Measurements from ENCODE around the gene ME1. TPM values are rescaled to one million over a fixed set of nuclear protein-coding genes. Genes with fewer than 3 reads are reported as not detected.
"Not testable (repeated sequence)": the region's sequence is repeated elsewhere in the genome, so short reads cannot be mapped to it uniquely, and the experiment has no call there.

ME1 gene
- total and polyA plus RNA-seq, 8 donors, result 5.2 to 31.7 (median 12.7) TPM

GRCh38 chr6:83260577-83260976 is 170.3 kb downstream of the ME1 start:
- intact Hi-C loops (cut with DNase I; ENCODE audit: low total_unique reads), result no loop called here
- Histone ChIP-seq H3K36me3 (no peaks in the 10 kb centered on the region), H3K27me3 (no peaks in the 10 kb centered on the region), H3K4me3 (no peak overlapping the region), H3K9me3 (no peaks in the 10 kb centered on the region), H3K27ac (no peak overlapping the region), H3K4me1 (no peaks in the 10 kb centered on the region)
- TF ChIP-seq POLR2A (IDR thresholded peaks at IDR 0.05) (no peak), POLR2AphosphoS5 (IDR thresholded peaks at IDR 0.05) (no peak), CTCF (IDR thresholded peaks at IDR 0.05) (no peak), EP300 (IDR thresholded peaks at IDR 0.05) (no peak)
- DNase-seq, result no peak

- TF ChIP-seq POLR2AphosphoS5 (IDR thresholded peaks at IDR 0.05) (no peak), CTCF (IDR thresholded peaks at IDR 0.05) (no peak), EP300 (IDR thresholded peaks at IDR 0.05) (no peak), POLR2A (IDR thresholded peaks at IDR 0.05) (no peak)
- Histone ChIP-seq H3K27me3 (no peaks in the 10 kb centered on the region), H3K4me1 (no peaks in the 10 kb centered on the region), H3K4me3 (no peak overlapping the region), H3K27ac (no peak overlapping the region), H3K36me3 (peaks cover 0 to 1% (median 0%) of the 10 kb centered on the region in 4 donors), H3K9me3 (no peaks in the 10 kb centered on the region)
- intact Hi-C loops (cut with DNase I; ENCODE audit: low total_unique reads), result no loop called here
- 26 to 78% (median 60%) methylated on average over 1 of the region's 1 CpG for WGBS, 5 donors
- DNase-seq, result no peak
Measured at GRCh38 chr6:83258517-83258916, 172.3 kb downstream of the ME1 start.

- 95 to 97% (median 97%) methylated on average over 3 of the region's 3 CpGs for WGBS, 5 donors
- Histone ChIP-seq H3K4me3 (no peak overlapping the region), H3K4me1 (no peaks in the 10 kb centered on the region), H3K36me3 (peaks cover 0 to 6% (median 0%) of the 10 kb centered on the region in 4 donors), H3K27ac (no peak overlapping the region), H3K27me3 (no peaks in the 10 kb centered on the region), H3K9me3 (no peaks in the 10 kb centered on the region)
- intact Hi-C loops (cut with DNase I; ENCODE audit: low total_unique reads), result no loop called here
- TF ChIP-seq EP300 (IDR thresholded peaks at IDR 0.05) (no peak), CTCF (IDR thresholded peaks at IDR 0.05) (no peak), POLR2AphosphoS5 (IDR thresholded peaks at IDR 0.05) (no peak), POLR2A (IDR thresholded peaks at IDR 0.05) (no peak)
- no peak for DNase-seq
Measured at GRCh38 chr6:83257791-83258190, 173.1 kb downstream of the ME1 start.

GRCh38 chr6:83256719-83257118 is 174.1 kb downstream of the ME1 start:
- H3K36me3 ChIP-seq, result peaks cover 0 to 17% (median 6%) of the 10 kb centered on the region in 4 donors
- 96 to 100% (median 97%) methylated on average over 3 of the region's 3 CpGs for WGBS, 5 donors
- H3K4me3 ChIP-seq; H3K27me3 ChIP-seq; H3K27ac ChIP-seq; H3K4me1 ChIP-seq; intact Hi-C loops (cut with DNase I; ENCODE audit: low total_unique reads); H3K9me3 ChIP-seq; DNase-seq: not testable (repeated sequence)

GRCh38 chr6:83252719-83253118 is 178.1 kb downstream of the ME1 start:
- Histone ChIP-seq H3K27me3 (no peaks in the 10 kb centered on the region), H3K9me3 (no peaks in the 10 kb centered on the region), H3K4me1 (no peaks in the 10 kb centered on the region), H3K36me3 (peaks cover 0 to 17% (median 6%) of the 10 kb centered on the region in 4 donors), H3K27ac (no peak overlapping the region), H3K4me3 (no peak overlapping the region)
- intact Hi-C loops (cut with DNase I; ENCODE audit: low total_unique reads), result no loop called here
- no peak for TF ChIP-seq POLR2AphosphoS5 (IDR thresholded peaks at IDR 0.05)
- no peak for TF ChIP-seq EP300 (IDR thresholded peaks at IDR 0.05)
- TF ChIP-seq CTCF (IDR thresholded peaks at IDR 0.05), result no peak
- no peak for TF ChIP-seq POLR2A (IDR thresholded peaks at IDR 0.05)
- DNase-seq, result no peak
- 79 to 95% (median 89%) methylated on average over 1 of the region's 1 CpG for WGBS, 5 donors

Measured in stomach (tissue), 9 donors.